SK-N-SH treated with all-trans-retinoic acid at 6 μM for 48 hours (cell line): Measurements from ENCODE around the gene MAOA.

ENCODE experiments used
- ATAC-seq: fragments of 200-7000 bp; cut with Tn5 transposase; 3 replicates; pipeline ENCODE4 v1.9.1; 2020; ENCODE audit warnings: mild to moderate bottlenecking, moderate library complexity
- ARNTL ChIP-seq: fragments of 450-650 bp; formaldehyde crosslinking; IDR thresholded peaks from 2 replicates; pipeline ENCODE4 v1.5.0; 2020; ENCODE audit warnings: low read depth, mild to moderate bottlenecking, moderate library complexity, borderline replicate concordance
- BACH2 ChIP-seq: fragments of 250-450 bp; sonication (Bioruptor Pico); IDR thresholded peaks from 2 replicates; pipeline ENCODE4 v1.9.0; 2021; ENCODE audit warnings: mild to moderate bottlenecking, borderline replicate concordance
- CREB5 ChIP-seq: fragments of 250-450 bp; sonication (Bioruptor Pico); IDR thresholded peaks from 2 replicates; pipeline ENCODE4 v1.5.1; 2020; ENCODE audit warnings: low read depth, mild to moderate bottlenecking, moderate library complexity
- CSDC2 ChIP-seq: fragments of 250-450 bp; sonication (Bioruptor Pico); IDR thresholded peaks from 2 replicates; pipeline ENCODE4 v1.5.0; 2020; ENCODE audit warnings: mild to moderate bottlenecking, moderate library complexity
- CSRNP3 ChIP-seq: fragments of 250-450 bp; sonication (Bioruptor Pico); IDR thresholded peaks from 2 replicates; pipeline ENCODE4 v1.5.1; 2021; ENCODE audit warnings: mild to moderate bottlenecking, moderate library complexity
- ESRRG ChIP-seq: fragments of 250-450 bp; sonication (Bioruptor Pico); IDR thresholded peaks from 2 replicates; pipeline ENCODE4 v1.6.1; 2021; ENCODE audit warnings: mild to moderate bottlenecking
- GLIS3 ChIP-seq: fragments of 250-450 bp; sonication (Bioruptor Pico); IDR thresholded peaks from 2 replicates; pipeline ENCODE4 v1.5.0; 2020; ENCODE audit warnings: mild to moderate bottlenecking, moderate library complexity
- ISL1 ChIP-seq: fragments of 250-450 bp; sonication (Bioruptor Pico); IDR thresholded peaks from 2 replicates; pipeline ENCODE4 v2.1.2; 2022; ENCODE audit warnings: mild to moderate bottlenecking, moderate library complexity
- OSR1 ChIP-seq: fragments of 250-450 bp; sonication (Bioruptor Pico); IDR thresholded peaks from 2 replicates; pipeline ENCODE4 v1.8.0; 2022; ENCODE audit warnings: moderate library complexity, mild to moderate bottlenecking, inconsistent platforms
- PATZ1 ChIP-seq: fragments of 250-450 bp; sonication (Bioruptor Pico); IDR thresholded peaks from 2 replicates; pipeline ENCODE4 v1.8.0; 2020; ENCODE audit warnings: mild to moderate bottlenecking, moderate library complexity, borderline replicate concordance
- POU6F1 ChIP-seq: fragments of 250-450 bp; sonication (Bioruptor Pico); IDR thresholded peaks from 2 replicates; pipeline ENCODE4 v1.8.0; 2021; ENCODE audit warnings: low read depth, mild to moderate bottlenecking, moderate library complexity, borderline replicate concordance
- PPARA ChIP-seq: fragments of 250-450 bp; sonication (Bioruptor Pico); IDR thresholded peaks from 2 replicates; pipeline ENCODE4 v1.5.0; 2020; ENCODE audit warnings: mild to moderate bottlenecking, borderline replicate concordance
- RARB ChIP-seq: fragments of 250-450 bp; sonication (Bioruptor Pico); IDR thresholded peaks from 2 replicates; pipeline ENCODE4 v1.8.0; 2021; ENCODE audit warnings: mild to moderate bottlenecking, moderate library complexity
- TCF4 ChIP-seq: fragments of 250-450 bp; sonication (Bioruptor Pico); IDR thresholded peaks from 2 replicates; pipeline ENCODE4 v1.8.0; 2021; ENCODE audit warnings: mild to moderate bottlenecking, moderate library complexity, borderline replicate concordance
- TOX ChIP-seq: fragments of 250-450 bp; sonication (Bioruptor Pico); IDR thresholded peaks from 2 replicates; pipeline ENCODE4 v1.8.0; 2021; ENCODE audit warnings: mild to moderate bottlenecking, moderate library complexity, borderline replicate concordance
- TSHZ2 ChIP-seq: fragments of 250-450 bp; sonication (Bioruptor Pico); IDR thresholded peaks from 2 replicates; pipeline ENCODE4 v1.5.0; 2020; ENCODE audit warnings: mild to moderate bottlenecking, moderate library complexity
- ZC3H10 ChIP-seq: fragments of 250-450 bp; sonication (Bioruptor Pico); IDR thresholded peaks from 2 replicates; pipeline ENCODE4 v1.5.1; 2021; ENCODE audit warnings: mild to moderate bottlenecking, moderate library complexity
- ZFP3 ChIP-seq: fragments of 250-450 bp; sonication (Bioruptor Pico); IDR thresholded peaks from 2 replicates; pipeline ENCODE4 v1.5.0; 2020; ENCODE audit warnings: mild to moderate bottlenecking, moderate library complexity
- ZNF565 ChIP-seq: fragments of 450-650 bp; formaldehyde crosslinking; conservative IDR thresholded peaks from 2 replicates; pipeline ENCODE4 v1.5.0; 2020; ENCODE audit warnings: low read depth, mild to moderate bottlenecking, moderate library complexity
- ZNF70 ChIP-seq: fragments of 450-650 bp; formaldehyde crosslinking; IDR thresholded peaks from 2 replicates; pipeline ENCODE4 v1.5.0; 2020; ENCODE audit warnings: mild to moderate bottlenecking, moderate library complexity
- ZNF8 ChIP-seq: fragments of 450-650 bp; formaldehyde crosslinking; IDR thresholded peaks from 2 replicates; pipeline ENCODE4 v1.5.0; 2020; ENCODE audit warnings: mild to moderate bottlenecking, moderate library complexity

The MAOA gene

GRCh38 chrX:43758044-43758443 lies 101.9 kb downstream of the MAOA start:
- TF ChIP-seq TCF4 (CRISPR knock-in tag) (no peak), RARB (CRISPR knock-in tag) (no peak), CSDC2 (CRISPR knock-in tag) (no peak), OSR1 (CRISPR knock-in tag) (no peak), BACH2 (CRISPR knock-in tag) (no peak), ZNF70 (CRISPR knock-in tag) (no peak), ZFP3 (no peak), ESRRG (no peak), ZC3H10 (CRISPR knock-in tag) (no peak), ZNF565 (no peak), TOX (no peak), TSHZ2 (CRISPR knock-in tag) (no peak), CREB5 (CRISPR knock-in tag) (no peak), ZNF8 (no peak), POU6F1 (CRISPR knock-in tag) (no peak), PATZ1 (CRISPR knock-in tag) (no peak), CSRNP3 (CRISPR knock-in tag) (no peak), GLIS3 (no peak)
- no peak for ATAC-seq

- ATAC-seq: no peak
- no peak for TF ChIP-seq ZNF8
- no peak for TF ChIP-seq CSDC2 (CRISPR knock-in tag)
- no peak for TF ChIP-seq TSHZ2 (CRISPR knock-in tag)
- TF ChIP-seq ARNTL: no peak
- no peak for TF ChIP-seq ZFP3
- no peak for TF ChIP-seq TCF4 (CRISPR knock-in tag)
- TF ChIP-seq ESRRG: no peak
- no peak for TF ChIP-seq CREB5 (CRISPR knock-in tag)
- no peak for TF ChIP-seq PPARA
- no peak for TF ChIP-seq GLIS3
- no peak for TF ChIP-seq ISL1 (CRISPR knock-in tag)
- no peak for TF ChIP-seq ZNF565
These were observed 130.0 kb downstream of the MAOA start for GRCh38 chrX:43785930-43786591.
